Pons (tissue), 1 donor: ENCODE data around the gene ITGAX.
A peak's percentile ranks its signal among the peaks of the same experiment; 100 is the strongest.

Experiments
- DNase-seq: peaks from one replicate; pipeline ENCODE4 v3.0.0-alpha.2; 2016; ENCODE audit warnings: low spot score

ITGAX gene

DNA sequence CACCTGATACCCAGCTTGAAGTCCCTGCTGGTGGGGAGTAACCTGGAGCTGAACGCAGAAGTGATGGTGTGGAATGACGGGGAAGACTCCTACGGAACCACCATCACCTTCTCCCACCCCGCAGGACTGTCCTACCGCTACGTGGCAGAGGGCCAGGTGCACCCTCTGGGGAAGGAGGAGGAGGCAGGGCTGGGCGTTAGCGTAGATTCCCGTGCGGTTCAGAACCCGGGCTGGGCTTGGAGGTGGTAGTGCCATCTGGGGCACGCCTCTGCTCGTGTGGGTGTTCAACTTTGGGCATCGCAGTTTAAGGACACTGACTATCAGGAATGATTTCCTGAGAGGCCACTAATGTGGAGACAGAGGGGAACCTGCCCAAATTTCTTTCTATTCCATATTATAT lies 18.3 kb downstream of the ITGAX start:
- DNase-seq = no peak

DNA sequence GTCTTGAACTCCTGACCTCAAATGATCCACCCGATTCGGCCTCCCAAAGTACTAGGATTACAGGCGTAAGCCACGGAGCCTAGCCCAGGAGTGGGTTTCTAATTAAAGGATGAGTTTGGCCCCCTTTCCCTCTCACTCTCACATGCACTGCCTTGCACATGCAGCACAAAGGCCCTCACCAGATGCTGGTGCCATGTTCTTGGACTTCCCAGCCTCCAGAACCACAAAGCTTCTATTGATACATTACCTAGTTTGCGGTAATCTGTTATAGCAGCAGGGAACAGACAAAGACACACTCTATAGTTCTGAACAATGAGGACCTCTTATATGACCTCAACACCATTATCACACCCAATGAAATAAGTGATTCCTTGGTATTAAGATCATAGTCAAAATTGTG lies 20.3 kb downstream of the ITGAX start:
- no peak for DNase-seq

DNA sequence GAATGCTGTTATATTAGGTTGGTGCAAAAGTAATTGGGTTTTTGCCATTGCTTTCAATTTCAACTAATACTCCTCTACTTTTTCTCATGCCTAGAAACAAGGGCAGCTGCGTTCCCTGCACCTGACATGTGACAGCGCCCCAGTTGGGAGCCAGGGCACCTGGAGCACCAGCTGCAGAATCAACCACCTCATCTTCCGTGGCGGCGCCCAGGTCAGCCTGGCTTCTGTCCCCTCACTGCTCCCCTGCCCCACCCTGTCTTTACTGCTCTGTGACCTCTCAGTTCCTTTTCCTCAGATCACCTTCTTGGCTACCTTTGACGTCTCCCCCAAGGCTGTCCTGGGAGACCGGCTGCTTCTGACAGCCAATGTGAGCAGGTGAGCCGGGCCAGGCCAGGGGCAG lies 21.7 kb downstream of the ITGAX start:
- no peak for DNase-seq

DNA sequence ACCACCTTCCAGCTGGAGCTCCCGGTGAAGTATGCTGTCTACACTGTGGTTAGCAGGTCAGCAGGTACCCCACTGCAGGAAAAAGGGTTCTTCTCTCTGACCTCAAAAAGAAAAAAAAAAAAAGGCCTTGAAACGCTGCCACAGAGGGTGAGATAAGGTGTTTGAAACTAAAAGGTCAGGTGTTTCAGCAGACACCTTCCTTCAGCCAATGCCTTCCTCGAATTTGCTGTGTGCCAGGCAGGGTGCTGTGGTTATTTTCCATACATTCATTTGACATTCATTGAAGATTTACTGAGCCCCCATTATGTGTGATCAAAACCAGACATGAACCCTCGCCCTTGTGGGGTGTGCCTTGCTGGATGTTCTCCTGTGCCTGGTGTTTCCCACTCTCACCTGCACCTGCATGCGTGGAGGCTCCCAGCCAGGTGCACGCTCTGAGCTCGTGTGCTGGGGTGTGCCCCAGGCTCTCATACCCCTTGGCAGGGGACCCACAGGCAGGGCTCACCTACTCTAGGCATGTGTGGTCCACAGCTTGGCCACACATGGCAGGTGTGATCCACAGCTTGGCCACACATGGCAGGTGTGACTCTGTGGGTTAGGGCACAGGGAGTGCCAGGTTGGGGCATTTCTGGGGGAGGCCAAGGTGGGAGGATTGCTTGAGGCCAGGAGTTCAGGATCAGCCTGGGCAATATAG lies 22.4 kb downstream of the ITGAX start:
- no peak for DNase-seq

DNA sequence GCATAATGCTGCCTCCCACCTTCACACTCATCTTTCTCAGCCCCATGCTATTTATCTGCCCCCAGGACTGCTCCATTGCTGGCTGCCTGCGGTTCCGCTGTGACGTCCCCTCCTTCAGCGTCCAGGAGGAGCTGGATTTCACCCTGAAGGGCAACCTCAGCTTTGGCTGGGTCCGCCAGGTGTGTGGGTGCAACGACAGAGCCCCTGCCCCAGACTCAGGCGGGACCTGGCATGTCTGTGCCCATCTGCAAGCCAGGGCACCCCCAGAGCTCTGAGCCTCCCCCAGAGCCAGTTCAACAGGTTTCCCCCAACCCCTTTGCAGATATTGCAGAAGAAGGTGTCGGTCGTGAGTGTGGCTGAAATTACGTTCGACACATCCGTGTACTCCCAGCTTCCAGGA lies 25.2 kb downstream of the ITGAX start:
- DNase-seq = no peak

DNA sequence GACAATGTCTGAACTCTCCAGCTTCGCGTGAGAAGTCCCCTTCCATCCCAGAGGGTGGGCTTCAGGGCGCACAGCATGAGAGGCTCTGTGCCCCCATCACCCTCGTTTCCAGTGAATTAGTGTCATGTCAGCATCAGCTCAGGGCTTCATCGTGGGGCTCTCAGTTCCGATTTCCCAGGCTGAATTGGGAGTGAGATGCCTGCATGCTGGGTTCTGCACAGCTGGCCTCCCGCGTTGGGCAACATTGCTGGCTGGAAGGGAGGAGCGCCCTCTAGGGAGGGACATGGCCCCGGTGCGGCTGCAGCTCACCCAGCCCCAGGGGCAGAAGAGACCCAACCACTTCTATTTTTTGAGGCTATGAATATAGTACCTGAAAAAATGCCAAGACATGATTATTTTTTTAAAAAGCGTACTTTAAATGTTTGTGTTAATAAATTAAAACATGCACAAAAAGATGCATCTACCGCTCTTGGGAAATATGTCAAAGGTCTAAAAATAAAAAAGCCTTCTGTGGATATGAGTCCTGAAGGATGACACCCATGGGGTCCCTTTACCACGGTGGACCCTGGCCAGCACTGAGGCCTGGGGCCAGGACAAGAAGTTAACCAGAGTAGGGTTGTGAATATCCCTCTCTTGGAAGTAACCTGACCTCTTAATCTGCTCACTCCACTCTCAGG lies 27.6 kb downstream of the ITGAX start:
- DNase-seq = peak; percentile 56

DNA sequence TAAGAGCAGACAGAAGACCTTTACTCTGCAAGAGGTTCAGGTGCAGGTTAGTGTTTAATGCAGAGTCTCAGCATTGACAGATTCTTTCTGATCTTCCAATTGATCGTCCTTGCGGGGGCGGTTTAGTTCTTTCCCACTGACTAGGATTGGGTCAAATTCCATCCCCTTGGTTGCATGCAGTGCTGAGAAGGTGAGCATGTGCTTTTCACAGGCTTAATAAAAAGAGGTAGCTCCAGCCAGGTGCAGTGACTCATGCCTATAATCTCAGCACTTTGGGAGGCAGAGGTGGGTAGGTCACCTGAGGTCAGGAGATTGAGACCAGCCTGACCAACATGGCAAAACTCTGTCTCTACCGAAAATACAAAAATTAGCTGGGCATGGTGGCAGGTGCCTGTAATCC lies 30.7 kb downstream of the ITGAX start:
- DNase-seq = no peak

DNA sequence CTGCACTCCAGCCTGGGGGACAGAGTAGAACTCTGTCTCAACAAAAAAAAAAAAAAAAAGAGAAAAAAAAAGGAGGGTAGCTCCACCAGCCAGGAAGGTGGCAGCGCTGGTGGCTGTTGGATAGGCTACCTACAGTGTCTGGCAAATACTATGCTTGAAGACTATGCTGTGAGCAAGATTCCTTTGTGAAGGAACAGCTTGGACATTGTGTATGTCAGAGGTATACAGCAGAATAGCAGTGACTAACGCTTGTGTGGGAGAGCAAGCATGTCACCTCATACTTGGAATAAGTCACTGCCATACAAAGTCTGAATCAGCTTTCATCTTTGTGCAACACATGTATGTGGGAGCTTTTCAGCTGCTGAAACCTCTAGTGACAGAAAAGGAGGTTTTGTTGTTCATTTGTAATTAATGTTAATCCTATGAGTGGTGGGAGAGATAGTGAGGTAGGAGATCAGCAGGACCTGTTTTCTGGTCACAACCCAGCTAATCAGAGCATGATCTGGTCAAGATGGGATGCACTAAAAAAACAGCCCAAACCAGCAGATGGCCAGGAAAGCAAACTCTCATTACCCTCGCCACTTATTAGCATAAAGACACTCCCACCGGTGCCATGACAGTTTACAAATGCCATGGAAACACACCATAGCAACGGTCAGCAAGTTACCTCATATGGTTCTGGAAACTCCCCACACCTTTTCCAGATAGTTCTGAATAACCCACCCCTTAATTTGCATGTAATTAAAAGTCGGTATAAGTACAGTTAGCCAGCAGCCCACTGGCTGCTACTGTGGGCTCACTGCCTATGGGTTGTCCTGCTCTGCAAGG lies 31.4 kb downstream of the ITGAX start:
- DNase-seq = no peak

DNA sequence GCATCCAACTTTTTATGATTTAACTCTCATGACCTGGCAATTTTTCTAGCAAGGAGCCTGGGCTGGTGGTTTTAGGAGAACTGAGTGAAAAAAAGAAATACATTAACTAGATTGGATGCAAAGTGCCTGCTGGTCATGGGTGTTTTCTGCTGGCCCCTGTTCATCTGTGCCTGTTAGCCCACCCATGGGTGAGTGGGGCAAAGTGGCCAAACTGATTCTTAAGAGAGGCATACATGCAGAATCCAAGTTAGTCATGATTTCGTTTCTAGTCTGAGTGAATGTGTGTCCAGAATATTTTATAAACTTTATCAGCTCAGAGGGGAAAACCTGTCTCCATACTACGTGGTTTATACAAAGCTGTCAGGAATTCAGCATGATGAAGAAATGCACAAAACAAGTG lies 33.6 kb downstream of the ITGAX start:
- DNase-seq = no peak

DNA sequence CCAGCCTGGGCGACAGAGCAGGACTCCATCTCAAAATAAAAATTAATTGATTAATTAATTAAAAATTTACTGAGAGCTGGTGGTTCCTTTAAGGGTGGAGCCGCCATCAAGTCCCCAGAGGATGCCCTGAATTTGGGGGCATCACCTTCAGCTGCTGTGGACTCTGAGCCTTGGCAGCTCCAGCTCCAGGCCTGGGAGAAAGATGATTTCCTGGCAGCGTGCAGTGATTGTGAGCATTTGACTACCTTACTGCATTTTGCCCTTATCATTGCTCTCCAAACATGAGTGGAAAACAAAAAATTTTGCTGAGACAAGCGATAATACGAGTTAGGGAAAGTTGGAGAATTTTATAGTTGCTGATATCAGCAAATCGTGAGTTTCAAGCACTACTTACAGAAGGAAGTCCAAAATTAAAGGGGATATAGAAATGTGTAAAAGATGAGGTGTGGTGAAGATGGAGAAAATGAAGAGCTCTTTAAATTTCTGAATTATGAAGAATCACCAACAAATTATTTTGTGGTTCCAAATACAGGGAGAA lies 35.6 kb downstream of the ITGAX start:
- DNase-seq = no peak

DNA sequence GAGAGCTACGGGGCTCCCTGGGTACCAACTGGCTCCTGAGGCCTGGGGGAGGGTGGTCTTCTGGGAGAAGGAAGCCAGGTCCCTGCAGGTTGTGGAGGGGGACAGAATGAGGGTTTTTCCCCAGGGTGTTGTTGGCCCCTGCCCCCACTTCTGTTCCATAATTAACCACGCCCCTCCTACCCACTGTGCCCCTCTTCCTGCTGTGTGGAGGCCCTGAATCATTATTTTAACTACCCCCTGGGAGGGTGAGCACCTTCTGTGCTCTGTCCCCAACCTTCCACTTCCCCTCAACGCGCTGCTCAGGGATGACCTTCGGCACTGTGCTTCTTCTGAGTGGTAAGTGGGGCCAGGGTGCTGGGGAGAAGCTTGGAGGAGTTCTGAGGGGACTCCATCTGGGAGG lies 38.1 kb downstream of the ITGAX start, which contains the start of gene ITGAD:
ITGAD (plus strand) TSS at position 280 of the 400 bp plus-strand sequence; CDS start at position 306, 26 bp downstream.
- no peak for DNase-seq

DNA sequence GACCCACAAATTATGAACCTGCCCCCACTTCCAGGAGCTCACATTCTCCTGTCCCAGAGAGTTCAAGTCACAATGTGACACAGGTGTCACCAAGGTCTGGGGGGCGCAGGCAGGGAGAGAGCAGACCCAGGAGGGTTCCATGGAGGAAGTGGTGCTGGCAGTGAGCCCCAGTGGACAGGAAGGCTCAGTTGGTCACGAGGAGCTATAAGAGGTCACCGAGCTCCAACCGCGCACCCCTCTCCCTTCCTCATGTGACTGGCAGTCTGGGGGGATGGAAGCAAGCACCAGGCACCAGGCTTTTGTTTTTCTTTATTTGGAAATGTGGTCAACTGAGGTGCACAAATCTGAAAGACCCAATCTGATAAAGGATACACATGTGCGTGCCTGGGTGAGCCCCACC lies 40.7 kb downstream of the ITGAX start:
- DNase-seq = peak; percentile 11

DNA sequence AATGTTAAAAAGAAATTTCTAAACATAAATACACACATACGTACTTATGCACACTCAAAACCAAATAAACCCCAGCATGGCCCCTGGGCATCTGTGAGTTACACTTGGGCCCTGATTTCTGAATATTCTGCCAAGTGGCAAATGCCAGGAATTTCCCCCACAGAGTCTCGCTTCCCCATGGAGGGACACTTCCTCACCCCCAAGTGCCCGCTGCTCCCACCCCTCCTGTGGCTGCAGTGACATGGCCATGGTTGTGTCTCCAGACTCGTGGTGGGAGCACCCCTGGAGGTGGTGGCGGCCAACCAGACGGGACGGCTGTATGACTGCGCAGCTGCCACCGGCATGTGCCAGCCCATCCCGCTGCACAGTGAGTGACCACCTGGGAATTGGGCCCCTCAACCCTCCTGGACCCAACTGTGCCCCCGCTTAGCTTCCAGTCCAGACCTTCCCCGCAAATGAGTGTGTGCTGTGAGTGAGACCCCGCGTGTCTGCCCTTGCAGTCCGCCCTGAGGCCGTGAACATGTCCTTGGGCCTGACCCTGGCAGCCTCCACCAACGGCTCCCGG lies 42.2 kb downstream of the ITGAX start:
- DNase-seq = no peak

DNA sequence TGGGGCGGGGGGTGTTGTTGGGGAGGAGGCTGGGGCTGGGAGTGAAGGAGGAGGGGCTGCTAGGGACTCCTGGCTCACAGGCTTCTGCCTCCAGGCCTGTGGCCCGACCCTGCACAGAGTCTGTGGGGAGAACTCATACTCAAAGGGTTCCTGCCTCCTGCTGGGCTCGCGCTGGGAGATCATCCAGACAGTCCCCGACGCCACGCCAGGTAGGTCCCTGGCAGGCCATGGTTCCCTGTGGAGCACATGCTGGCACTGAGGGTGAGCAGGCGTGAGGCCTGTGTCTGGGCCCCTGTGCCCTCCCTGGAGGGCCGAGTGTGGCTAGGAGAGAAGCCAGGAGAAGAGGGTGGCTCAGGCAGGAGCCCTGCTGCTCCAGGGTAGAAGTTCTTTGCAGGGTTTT lies 42.7 kb downstream of the ITGAX start:
- DNase-seq = no peak

DNA sequence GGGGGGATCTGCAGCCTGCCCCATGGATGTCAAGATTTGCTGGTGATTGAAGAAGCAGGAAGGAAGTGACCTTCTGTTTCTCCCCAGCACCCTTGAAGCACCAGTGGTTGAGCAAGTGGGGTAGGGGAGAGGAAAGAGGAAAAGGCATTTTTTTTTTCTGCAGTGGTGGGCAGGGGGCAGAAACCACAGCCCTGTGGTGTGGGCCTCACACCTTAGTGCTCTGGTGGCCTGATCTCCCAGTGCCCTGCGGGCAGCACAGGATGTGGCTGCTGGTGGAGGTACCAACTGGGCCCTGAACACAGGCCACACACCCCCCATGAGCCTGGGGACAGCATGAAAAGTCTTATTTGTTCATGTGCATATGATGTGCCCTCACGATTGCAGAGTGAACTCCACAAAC lies 45.2 kb downstream of the ITGAX start:
- no peak for DNase-seq

DNA sequence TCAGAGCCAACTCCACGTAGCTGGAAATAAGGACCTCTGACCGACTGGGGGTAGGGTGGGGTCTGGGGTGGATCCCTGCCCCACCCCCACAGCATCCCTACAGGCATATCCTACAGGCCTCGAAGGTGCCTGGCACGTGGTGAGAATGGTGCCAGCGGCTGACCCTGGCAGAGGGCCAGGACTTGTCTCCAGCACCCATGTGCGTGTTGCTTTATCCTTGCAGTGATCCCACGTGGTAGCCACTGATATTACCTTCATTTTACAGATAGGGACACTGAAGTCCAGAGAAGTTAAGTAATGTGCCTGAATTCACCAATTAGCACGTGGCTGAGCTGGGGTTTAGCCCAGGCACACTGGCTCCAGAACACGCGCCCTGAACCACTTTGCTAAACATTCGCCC lies 46.5 kb downstream of the ITGAX start:
- DNase-seq = no peak

DNA sequence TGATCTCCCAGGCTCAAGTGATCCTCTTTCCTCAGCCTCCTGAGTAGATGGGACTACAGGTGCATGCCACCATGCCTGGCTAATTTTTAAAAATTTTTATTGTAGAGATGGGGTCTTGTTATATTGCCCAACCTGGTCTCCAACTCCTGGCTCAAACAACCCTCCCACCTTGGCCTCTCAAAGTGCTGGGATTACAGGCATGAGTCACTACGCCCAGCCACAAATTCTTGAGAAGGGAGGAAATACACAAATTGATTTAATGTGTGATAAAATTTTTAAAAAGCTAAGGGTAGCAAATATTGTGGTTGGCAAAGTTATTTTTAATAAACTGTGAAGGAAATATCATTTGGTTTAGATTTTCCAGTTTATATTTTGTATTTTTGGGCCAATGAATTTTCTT lies 47.7 kb downstream of the ITGAX start:
- no peak for DNase-seq

DNA sequence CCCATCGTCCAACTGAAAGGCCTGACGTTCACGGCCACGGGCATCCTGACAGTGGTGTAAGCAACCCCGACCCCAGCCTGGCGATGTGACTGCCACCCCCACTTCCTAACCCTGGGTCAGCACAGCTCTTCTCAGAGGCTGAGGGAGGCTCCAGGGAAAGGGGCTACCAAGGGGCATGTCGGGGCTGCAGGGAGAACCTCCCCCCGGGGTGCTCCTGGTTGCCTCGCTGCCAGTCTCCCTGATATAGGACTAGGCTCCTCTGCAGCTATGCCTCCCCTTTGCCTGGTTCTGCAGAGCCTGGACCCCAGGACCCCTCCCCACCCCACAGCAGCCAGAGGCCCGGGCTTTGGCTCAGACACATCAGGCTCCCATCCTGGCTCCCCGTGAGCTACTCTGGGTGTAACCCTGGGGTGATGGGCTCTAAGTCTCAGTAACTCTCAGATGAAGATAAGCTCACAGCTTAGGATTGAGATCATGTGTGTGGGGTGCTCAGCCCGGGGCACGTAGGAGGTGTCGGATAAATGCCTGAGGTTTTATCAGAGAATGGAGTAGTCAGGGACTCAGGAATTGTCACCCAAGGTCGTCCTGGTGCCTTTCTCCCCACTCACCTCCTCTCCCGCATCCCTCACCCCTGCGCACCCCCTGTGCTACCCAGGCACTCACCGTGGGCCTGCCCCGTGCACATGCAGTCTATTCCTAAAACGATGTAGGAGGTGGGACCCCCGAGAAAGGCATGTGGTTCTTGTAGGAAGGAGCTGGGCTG lies 48.8 kb downstream of the ITGAX start:
- no peak for DNase-seq

DNA sequence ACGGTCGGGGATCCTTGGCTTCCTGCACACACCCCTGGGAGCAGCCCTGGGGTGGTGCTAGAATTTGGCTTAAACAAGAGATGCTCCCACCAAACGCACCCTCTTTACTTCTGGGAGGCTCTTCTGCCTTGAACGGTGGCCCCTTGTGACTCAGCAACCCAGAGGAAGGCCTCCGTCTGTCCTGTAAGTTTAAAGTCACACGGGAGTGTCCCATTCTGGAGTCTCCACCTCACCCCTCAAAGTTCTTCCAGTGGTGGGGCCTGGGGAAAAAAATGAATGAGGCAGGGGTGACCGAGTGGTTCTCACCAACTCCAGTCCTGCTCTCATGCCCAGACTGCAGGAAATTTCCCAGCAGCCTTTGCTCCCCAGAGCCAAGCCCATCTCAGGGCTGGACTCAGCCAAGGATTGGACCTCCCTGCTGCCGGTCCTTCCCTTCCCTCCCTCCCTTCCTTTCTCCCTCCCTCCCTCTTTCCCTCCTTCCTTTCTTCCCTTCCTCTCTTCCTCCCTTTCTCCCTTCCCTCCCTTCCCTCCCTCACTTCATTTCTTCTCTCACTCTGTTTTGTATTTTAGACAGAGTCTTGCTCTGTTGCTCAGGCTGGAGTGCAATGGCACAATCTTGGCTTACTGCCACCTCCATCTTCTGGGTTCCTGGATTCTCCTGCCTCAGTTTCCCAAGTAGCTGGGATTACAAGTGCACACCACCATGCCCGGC lies 49.5 kb downstream of the ITGAX start:
- no peak for DNase-seq

DNA sequence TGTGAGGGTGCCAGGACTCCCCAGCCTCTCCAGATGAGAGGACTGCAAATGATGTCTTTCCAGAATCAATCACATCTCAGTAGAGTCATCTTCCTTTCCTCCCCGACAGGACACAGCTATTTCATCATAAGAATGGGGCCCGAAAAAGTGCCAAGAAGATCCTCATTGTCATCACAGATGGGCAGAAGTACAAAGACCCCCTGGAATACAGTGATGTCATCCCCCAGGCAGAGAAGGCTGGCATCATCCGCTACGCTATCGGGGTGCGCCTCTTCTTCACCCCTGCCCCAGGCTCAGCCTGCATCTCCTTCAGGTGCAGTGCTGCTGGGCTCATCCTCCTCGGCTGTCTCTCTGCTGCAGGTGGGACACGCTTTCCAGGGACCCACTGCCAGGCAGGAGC lies 52.4 kb downstream of the ITGAX start:
- no peak for DNase-seq

DNA sequence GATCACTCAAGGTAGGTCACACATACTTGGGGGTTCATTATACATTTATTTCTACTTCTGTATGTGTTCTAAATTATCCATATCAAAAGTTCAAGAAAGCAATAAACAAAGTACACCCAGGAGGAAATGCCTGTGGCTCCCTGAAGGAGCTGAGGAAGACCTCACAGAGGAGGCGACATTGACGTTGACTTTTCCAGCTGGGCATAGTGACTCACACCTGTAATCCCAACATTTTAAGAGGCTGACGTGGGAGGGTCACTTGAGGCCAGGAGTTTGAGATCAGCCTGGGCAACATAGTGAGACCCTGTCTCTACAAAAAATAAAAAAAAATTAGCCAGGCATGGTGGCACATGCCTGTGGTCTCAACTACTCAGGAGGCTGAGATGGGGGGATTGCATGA lies 54.5 kb downstream of the ITGAX start:
- DNase-seq = no peak
